K562 (cell line): ENCODE results near the gene UBE2E2. TPM values are rescaled to one million over a fixed set of nuclear protein-coding genes. Genes with fewer than 3 reads are reported as not detected.

ENCODE experiments used
- ATAC-seq: fragments of 200-7000 bp; cut with Tn5 transposase; 3 replicates; pipeline ENCODE4 v1.9.1; 2020; ENCODE audit warnings: moderate library complexity
- BruUV-seq: library from RNA; stranded (reverse); fragments of 400-500 nt; replicated peaks from 2 replicates; lab custom pipeline; 2021; lab: Mats Ljungman, UMichigan
- CTCF ChIA-PET: fragments of 300-600 bp; formaldehyde crosslinking; extraction: SDS; loops from one replicate; lab custom pipeline; 2021; ENCODE audit warnings: low intra/inter-chr PET ratio; lab: Yijun Ruan, JAX
- POLR2A ChIA-PET: fragments of 300-600, 350-650 bp; sonication (Branson Sonifier 250); formaldehyde crosslinking; extraction: SDS; loops from one replicate; lab custom pipeline; 2021; ENCODE audit warnings: antibody characterized with exemption, inconsistent platforms; lab: Yijun Ruan, JAX
- DNase-seq, 4 experiments: peaks; one replicate each; pipeline versions ENCODE4 v3.0.0 to v3.0.0-alpha.2; 2011 to 2018; ENCODE audit warnings: low spot score in 3 of 4, mixed read lengths in 3 of 4; ENCODE audit errors: extremely low read depth in 1 of 4
- FAIRE-seq: peaks from 2 replicates; lab custom pipeline; 2011; peaks lifted over from hg19 to GRCh38; lab: Jason Lieb, UNC
- H2AFZ ChIP-seq: 2 replicates; pipeline ENCODE4 v1.6.0; 2011; ENCODE audit warnings: low read depth, low read length, control low read depth, inconsistent platforms
- H3K27ac ChIP-seq: fragments of 200-600 bp; 3 replicates; pipeline ENCODE4 v1.8.0; 2011; ENCODE audit warnings: low read depth, mild to moderate bottlenecking, control low read depth, inconsistent platforms, low read length, moderate library complexity, mixed read lengths; ENCODE audit errors: extremely low read depth
- H3K27me3 ChIP-seq, 2 experiments: fragments of 300-600 bp in 1 of 2; 2 replicates in 1 of 2; 3 replicates in 1 of 2; pipeline versions ENCODE4 v1.6.0 to v1.8.0; 2011; ENCODE audit warnings: inconsistent platforms in 2 of 2, low read length in 2 of 2, mild to moderate bottlenecking in 1 of 2, mixed read lengths in 1 of 2, moderate library complexity in 1 of 2; ENCODE audit not compliant: control insufficient read depth in 2 of 2, insufficient read depth in 2 of 2
- H3K36me3 ChIP-seq: fragments of 300-600 bp; 3 replicates; pipeline ENCODE4 v1.8.0; 2011; ENCODE audit warnings: mild to moderate bottlenecking, low read length, inconsistent platforms; ENCODE audit not compliant: control insufficient read depth, insufficient read depth
- H3K4me1 ChIP-seq, 2 experiments: fragments of 200-600 bp in 1 of 2; replicated peaks in 1 of 2; 2 replicates in 1 of 2; 3 replicates in 1 of 2; pipeline versions ENCODE4 v1.5.1 to v1.8.0; 2011; ENCODE audit warnings: inconsistent platforms in 2 of 2, low read length in 2 of 2, mild to moderate bottlenecking in 1 of 2, mixed read lengths in 1 of 2, moderate library complexity in 1 of 2; ENCODE audit not compliant: control insufficient read depth in 2 of 2, insufficient read depth in 2 of 2
- H3K4me2 ChIP-seq: 2 replicates; pipeline ENCODE4 v1.6.1; 2011; ENCODE audit warnings: low read length, control low read depth, inconsistent platforms, mixed read lengths; ENCODE audit not compliant: insufficient read depth
- H3K4me3 ChIP-seq: fragments of 200-600 bp; sonication (generic), shearing (Covaris generic); 2 replicates; pipeline ENCODE4 v1.5.1; 2016; ENCODE audit warnings: control low read depth, inconsistent platforms
- H3K79me2 ChIP-seq: fragments of 200-600 bp; 3 replicates; pipeline ENCODE4 v1.8.0; 2011; ENCODE audit warnings: low read length, inconsistent platforms; ENCODE audit not compliant: control insufficient read depth, insufficient read depth
- H3K9ac ChIP-seq, 2 experiments: 2 replicates each; pipeline versions ENCODE4 v1.6.0 to v1.6.1; 2011; ENCODE audit warnings: low read depth in 2 of 2, low read length in 2 of 2, control low read depth in 1 of 2, inconsistent platforms in 1 of 2, mild to moderate bottlenecking in 1 of 2, mixed read lengths in 1 of 2; ENCODE audit not compliant: insufficient read depth in 1 of 2
- H3K9me1 ChIP-seq: one replicate; pipeline ENCODE4 v1.6.0; 2011; ENCODE audit warnings: inconsistent platforms, mild to moderate bottlenecking, low read length, moderate library complexity; ENCODE audit not compliant: control insufficient read depth, insufficient read depth
- H3K9me3 ChIP-seq: replicated peaks from 2 replicates; pipeline ENCODE4 v1.5.1; 2011; ENCODE audit warnings: low read depth, low read length, inconsistent platforms; ENCODE audit not compliant: control insufficient read depth, insufficient read depth
- H4K20me1 ChIP-seq: replicated peaks from 2 replicates; pipeline ENCODE4 v1.6.1; 2011; ENCODE audit warnings: low read length, inconsistent platforms, mixed read lengths; ENCODE audit not compliant: control insufficient read depth, insufficient read depth
- MYBL2 ChIP-seq, 2 experiments: fragments of 450-650 bp in 1 of 2; sonication (generic) in 1 of 2; formaldehyde crosslinking in 1 of 2; IDR thresholded peaks; 2 replicates each; pipeline versions ENCODE4 v1.6.1 to v1.8.1; 2017 to 2022; ENCODE audit warnings: borderline replicate concordance in 1 of 2, inconsistent platforms in 1 of 2, low read depth in 1 of 2, mild to moderate bottlenecking in 1 of 2, missing genetic modification reagents in 1 of 2, moderate library complexity in 1 of 2
- PRPF4 ChIP-seq: fragments of 200-400 bp; formaldehyde crosslinking; IDR thresholded peaks from one replicate; pipeline ENCODE4 v1.6.1; 2017; ENCODE audit warnings: low read length, low read depth, mild to moderate bottlenecking; ENCODE audit not compliant: insufficient read depth, poor library complexity, severe bottlenecking
- RAD21 ChIP-seq, 2 experiments: fragments of 250-450 bp in 1 of 2; fragments of 450-650 bp in 1 of 2; sonication (Bioruptor Pico) in 1 of 2; formaldehyde crosslinking in 1 of 2; IDR thresholded peaks in 1 of 2; conservative IDR thresholded peaks in 1 of 2; 2 replicates each; pipeline versions ENCODE4 v1.4.0 to v1.8.0; 2020 to 2022; ENCODE audit warnings: mild to moderate bottlenecking in 2 of 2, moderate library complexity in 1 of 2
- XRCC5 ChIP-seq: fragments of 200-400 bp; formaldehyde crosslinking; IDR thresholded peaks from 2 replicates; pipeline ENCODE4 v1.6.1; 2017; ENCODE audit warnings: low read depth, mild to moderate bottlenecking, low read length
- WGBS: fragments of 100-300 bp; shearing (Covaris generic); methylation state at CpG from one replicate; pipeline ENCODE4 v1.1.6; 2016; ENCODE audit warnings: low coverage, mixed read lengths; ENCODE audit not compliant: insufficient coverage; ENCODE audit errors: missing lambda C conversion rate; 5-methylcytosine and 5-hydroxymethylcytosine counted together
- in situ Hi-C: fragments of 300-500 bp; cut with MboI; formaldehyde crosslinking; loops from 4 replicates; pipeline ENCODE4 v1.15.0; 2018; ENCODE audit warnings: inconsistent platforms, mixed read lengths
- intact Hi-C: fragments of 100-400 bp; cut with micrococcal nuclease; formaldehyde crosslinking; loops from 2 replicates; pipeline ENCODE4 v1.14.2; 2022
- polyA plus RNA-seq, 8 experiments: library from polyadenylated mRNA; depleted of rRNA in 4 of 8; stranded (reverse) in 5 of 8; unstranded in 3 of 8; fragments of >200 nt; fragmentation: Nextera tagmentation in 2 of 8; fragmentation: Illumina TruSeq in 1 of 8; extraction: Ambion mirVana in 2 of 8; extraction: Trizol in 1 of 8; gene quantifications; 2 replicates each; pipeline versions ENCODE4 v1.2.1 to v1.2.3, GENCODE V29; 2011 to 2014; ENCODE audit warnings: inconsistent platforms in 1 of 8, missing spikeins in 1 of 8
- total RNA-seq, 7 experiments: library from RNA; depleted of rRNA in 6 of 7; stranded (reverse); fragments of >200 nt in 6 of 7; fragmentation: Illumina TruSeq in 2 of 7; extraction: Trizol in 2 of 7; gene quantifications; 2 replicates each; pipeline versions ENCODE4 v1.2.1 to v1.2.3, GENCODE V29; 2011 to 2021; ENCODE audit warnings: low replicate concordance in 1 of 7
- TF ChIP-seq, protein P1 (sequence below): sonication (generic); IDR thresholded peaks from 2 replicates; pipeline ENCODE4 v1.6.1; 2016
- TF ChIP-seq, protein P2 (sequence below), 2 experiments: fragments of 450-650 bp; formaldehyde crosslinking in 1 of 2; IDR thresholded peaks; 2 replicates each; pipeline versions ENCODE4 v1.4.0 to v1.6.1; 2014 to 2020; ENCODE audit warnings: mild to moderate bottlenecking in 2 of 2, borderline replicate concordance in 1 of 2, low read depth in 1 of 2

The UBE2E2 gene
- total and polyA plus RNA-seq, 9 of the 15 experiments (the other 6 are each of a cell fraction or from before 2014, with no cell fraction given) = 0.22 to 5.1 (median 1.9) TPM

DNA sequence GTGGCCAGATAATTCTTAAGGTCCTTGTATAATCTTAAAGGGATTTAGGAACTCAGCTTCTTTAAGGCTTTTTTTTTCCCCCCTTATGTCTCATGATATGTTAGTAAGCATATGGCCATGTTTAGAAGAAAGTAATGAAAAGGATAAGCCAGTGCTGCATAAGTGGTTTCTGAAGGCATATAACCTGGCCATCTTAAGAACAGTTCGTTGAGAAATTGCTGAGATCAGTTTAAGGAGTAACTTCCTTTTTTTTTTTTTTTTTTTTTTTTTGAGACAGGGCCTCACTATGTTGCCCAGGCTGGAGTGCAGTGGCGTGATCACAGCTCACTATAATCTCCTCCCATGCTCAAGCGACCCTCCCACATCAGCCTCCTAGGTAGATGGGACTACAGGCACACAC is 51.7 kb downstream of the UBE2E2 start (continued):
- TF ChIP-seq, protein P1, sequence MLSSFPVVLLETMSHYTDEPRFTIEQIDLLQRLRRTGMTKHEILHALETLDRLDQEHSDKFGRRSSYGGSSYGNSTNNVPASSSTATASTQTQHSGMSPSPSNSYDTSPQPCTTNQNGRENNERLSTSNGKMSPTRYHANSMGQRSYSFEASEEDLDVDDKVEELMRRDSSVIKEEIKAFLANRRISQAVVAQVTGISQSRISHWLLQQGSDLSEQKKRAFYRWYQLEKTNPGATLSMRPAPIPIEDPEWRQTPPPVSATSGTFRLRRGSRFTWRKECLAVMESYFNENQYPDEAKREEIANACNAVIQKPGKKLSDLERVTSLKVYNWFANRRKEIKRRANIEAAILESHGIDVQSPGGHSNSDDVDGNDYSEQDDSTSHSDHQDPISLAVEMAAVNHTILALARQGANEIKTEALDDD = no peak
- TF ChIP-seq, all 486 proteins: peak for 0

DNA sequence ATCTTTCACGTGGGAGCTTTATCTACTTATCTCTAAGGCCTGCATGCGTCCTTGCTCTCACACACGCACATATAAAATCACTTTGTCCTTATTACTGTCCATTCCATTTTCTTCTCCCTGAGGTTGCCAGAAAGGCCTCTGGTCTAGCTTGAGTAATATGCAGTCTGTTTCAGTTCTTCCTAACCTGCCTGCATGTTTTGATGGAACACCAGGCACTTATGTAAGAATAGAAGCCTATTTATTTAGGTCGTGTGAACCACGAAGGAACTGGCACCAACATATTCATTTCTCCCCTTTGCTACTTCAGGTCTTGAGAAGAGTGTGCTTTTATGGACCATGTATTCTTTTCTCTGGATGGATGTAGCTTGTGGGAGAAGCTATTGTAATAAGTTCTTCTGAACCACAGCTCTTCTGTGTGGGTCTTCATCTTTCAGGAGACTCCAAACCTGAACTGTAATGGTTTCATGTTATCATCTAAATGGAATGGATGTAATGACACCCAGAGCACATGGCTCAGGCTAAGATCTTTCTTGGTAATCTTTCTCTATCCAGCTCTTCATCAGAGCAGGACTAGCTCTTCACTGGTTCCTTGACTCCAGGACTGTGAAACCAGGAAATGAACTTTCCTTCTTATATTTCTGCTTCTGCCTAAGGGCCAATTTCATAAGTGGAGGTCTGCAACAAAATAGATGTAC is 53.8 kb downstream of the UBE2E2 start:
- DNase-seq = no peak
- Histone ChIP-seq H3K4me3 (no peak overlapping the region), H2AFZ (no peak overlapping the region), H3K27me3 (no peaks in the 10 kb centered on the region), H3K79me2 (no peaks in the 10 kb centered on the region), H3K36me3 (no peaks in the 10 kb centered on the region), H3K9me3 (no peaks in the 10 kb centered on the region), H3K27ac (no peak overlapping the region), H3K4me2 (no peak overlapping the region), H3K9me1 (no peaks in the 10 kb centered on the region), H3K9ac (no peak overlapping the region), H3K4me1 (no peaks in the 10 kb centered on the region), H4K20me1 (no peaks in the 10 kb centered on the region)
- no peak for FAIRE-seq
- ChIA-PET POLR2A (no interaction called here), CTCF (no interaction called here)
- WGBS = 1% methylated on average over 5 of the region's 5 CpGs
- in situ Hi-C loops = no loop called here
- ATAC-seq = no peak
- intact Hi-C loops = no loop called here
- no TSS peak for BruUV-seq
- TF ChIP-seq XRCC5 = no peak
- no peak for TF ChIP-seq MYBL2 (IDR thresholded peaks at IDR 0.05; ENCODE audit: low read depth)
- no peak for TF ChIP-seq MYBL2 (CRISPR knock-in tag; IDR thresholded peaks at IDR 0.05; ENCODE audit: borderline replicate concordance)
- no peak for TF ChIP-seq PRPF4
- TF ChIP-seq RAD21 (CRISPR knock-in tag; conservative IDR thresholded peaks at IDR 0.05 in 1 of 2, IDR thresholded peaks at IDR 0.05 in 1 of 2) = no peak
- TF ChIP-seq, protein P2, sequence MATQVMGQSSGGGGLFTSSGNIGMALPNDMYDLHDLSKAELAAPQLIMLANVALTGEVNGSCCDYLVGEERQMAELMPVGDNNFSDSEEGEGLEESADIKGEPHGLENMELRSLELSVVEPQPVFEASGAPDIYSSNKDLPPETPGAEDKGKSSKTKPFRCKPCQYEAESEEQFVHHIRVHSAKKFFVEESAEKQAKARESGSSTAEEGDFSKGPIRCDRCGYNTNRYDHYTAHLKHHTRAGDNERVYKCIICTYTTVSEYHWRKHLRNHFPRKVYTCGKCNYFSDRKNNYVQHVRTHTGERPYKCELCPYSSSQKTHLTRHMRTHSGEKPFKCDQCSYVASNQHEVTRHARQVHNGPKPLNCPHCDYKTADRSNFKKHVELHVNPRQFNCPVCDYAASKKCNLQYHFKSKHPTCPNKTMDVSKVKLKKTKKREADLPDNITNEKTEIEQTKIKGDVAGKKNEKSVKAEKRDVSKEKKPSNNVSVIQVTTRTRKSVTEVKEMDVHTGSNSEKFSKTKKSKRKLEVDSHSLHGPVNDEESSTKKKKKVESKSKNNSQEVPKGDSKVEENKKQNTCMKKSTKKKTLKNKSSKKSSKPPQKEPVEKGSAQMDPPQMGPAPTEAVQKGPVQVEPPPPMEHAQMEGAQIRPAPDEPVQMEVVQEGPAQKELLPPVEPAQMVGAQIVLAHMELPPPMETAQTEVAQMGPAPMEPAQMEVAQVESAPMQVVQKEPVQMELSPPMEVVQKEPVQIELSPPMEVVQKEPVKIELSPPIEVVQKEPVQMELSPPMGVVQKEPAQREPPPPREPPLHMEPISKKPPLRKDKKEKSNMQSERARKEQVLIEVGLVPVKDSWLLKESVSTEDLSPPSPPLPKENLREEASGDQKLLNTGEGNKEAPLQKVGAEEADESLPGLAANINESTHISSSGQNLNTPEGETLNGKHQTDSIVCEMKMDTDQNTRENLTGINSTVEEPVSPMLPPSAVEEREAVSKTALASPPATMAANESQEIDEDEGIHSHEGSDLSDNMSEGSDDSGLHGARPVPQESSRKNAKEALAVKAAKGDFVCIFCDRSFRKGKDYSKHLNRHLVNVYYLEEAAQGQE (IDR thresholded peaks at IDR 0.05; ENCODE audit: borderline replicate concordance) = no peak
- TF ChIP-seq, protein P2 (CRISPR knock-in tag; IDR thresholded peaks at IDR 0.05; ENCODE audit: low read depth) = no peak
